Upper lobe of left lung (tissue), 6 donors: Measurements from ENCODE around the gene GSG1L. TPM values are rescaled to one million over a fixed set of nuclear protein-coding genes. Genes with fewer than 3 reads are reported as not detected.

Experiments
- ATAC-seq, 2 donors: fragments of 200-7000 bp; cut with Tn5 transposase; one replicate each; pipeline ENCODE4 v1.9.1; 2022; ENCODE audit warnings: mild to moderate bottlenecking in 2 of 2, moderate library complexity in 2 of 2; ENCODE audit not compliant: low FRiP score in 2 of 2
- DNase-seq, 2 donors: peaks; one replicate each; pipeline ENCODE4 v3.0.0-alpha.2; 2019 to 2020
- H3K27ac ChIP-seq, 4 donors: fragments of 200-600 bp; sonication (generic); one replicate each; pipeline ENCODE4 v1.5.1; 2016 to 2019
- H3K27me3 ChIP-seq, 4 donors: fragments of 200-600 bp; sonication (generic); one replicate each; pipeline ENCODE4 v1.5.1; 2017 to 2019
- H3K36me3 ChIP-seq, 4 donors: fragments of 200-600 bp; sonication (generic); one replicate each; pipeline ENCODE4 v1.5.1; 2016 to 2019
- H3K4me1 ChIP-seq, 4 donors: fragments of 200-600 bp; sonication (generic); one replicate each; pipeline ENCODE4 v1.5.1; 2018 to 2019
- H3K4me3 ChIP-seq, 4 donors: fragments of 200-600 bp; sonication (generic); one replicate each; pipeline ENCODE4 v1.5.1; 2017 to 2019; ENCODE audit warnings: mild to moderate bottlenecking in 2 of 4, moderate library complexity in 1 of 4
- H3K9me3 ChIP-seq, 4 donors: fragments of 200-600 bp; sonication (generic); one replicate each; pipeline ENCODE4 v1.5.1; 2018 to 2019
- CTCF ChIP-seq, 6 experiments: fragments of 450-650 bp in 4 of 6; fragments of 200-600 bp in 2 of 6; sonication (generic) in 2 of 6; IDR thresholded peaks; one replicate each; pipeline ENCODE4 v1.5.1; 2016 to 2019; ENCODE audit warnings: antibody characterized with exemption in 6 of 6
- EP300 ChIP-seq, 4 donors: sonication (generic); formaldehyde crosslinking; IDR thresholded peaks; one replicate each; pipeline ENCODE4 v1.5.1; 2017; ENCODE audit warnings: antibody characterized with exemption in 4 of 4, control low read depth in 2 of 4
- POLR2A ChIP-seq, 4 donors: fragments of 450-650 bp; IDR thresholded peaks; one replicate each; pipeline ENCODE4 v1.5.1; 2016 to 2017; ENCODE audit warnings: antibody characterized with exemption in 4 of 4, mild to moderate bottlenecking in 2 of 4
- POLR2AphosphoS5 ChIP-seq, 2 donors: sonication (generic); formaldehyde crosslinking; IDR thresholded peaks; one replicate each; pipeline ENCODE4 v1.5.1; 2017; ENCODE audit warnings: antibody characterized with exemption in 2 of 2
- WGBS, 2 donors: methylation state at CpG; one replicate each; pipeline ENCODE4 v1.1.5; 2017 to 2018; 5-methylcytosine and 5-hydroxymethylcytosine counted together
- total RNA-seq, 6 donors: library from RNA; depleted of rRNA in 4 of 6; stranded (reverse); fragments of >200 nt in 4 of 6; gene quantifications; one replicate each; pipeline versions ENCODE4 v1.1.0 to v1.2.1, GENCODE V29; 2016 to 2021
- donor health status: DM: no; HTN: no; CAD: no; lungs with moderate emphysema.
- donor health status: DM: no; HTN: yes; CAD: no; lungs with severe emphysema.

The GSG1L gene
- total RNA-seq, 6 donors from 2014 or later: 2.2 TPM; not detected in 5

GRCh38 chr16:27752241-27752640, 311.3 kb downstream of the GSG1L start:
- WGBS, 2 donors: 91 to 96% methylated on average over 4 of the region's 4 CpGs
- peaks cover 0 to 51% (median 14%) of the 10 kb centered on the region in 4 donors for H3K36me3 ChIP-seq
- TF ChIP-seq CTCF (IDR thresholded peaks at IDR 0.05): no peak
- TF ChIP-seq POLR2A (IDR thresholded peaks at IDR 0.05): no peak
- TF ChIP-seq EP300 (IDR thresholded peaks at IDR 0.05): no peak
- no peak for TF ChIP-seq POLR2AphosphoS5 (IDR thresholded peaks at IDR 0.05)
- no peak for ATAC-seq
- peaks cover 0 to 3% (median 0%) of the 10 kb centered on the region in 4 donors for H3K4me1 ChIP-seq
- DNase-seq: no peak
- no peak overlapping the region for H3K4me3 ChIP-seq
- H3K27me3 ChIP-seq: no peaks in the 10 kb centered on the region
- no peak overlapping the region for H3K27ac ChIP-seq
- H3K9me3 ChIP-seq: no peaks in the 10 kb centered on the region

- H3K27ac ChIP-seq: no peak overlapping the region
These were observed 311.8 kb downstream of the GSG1L start for GRCh38 chr16:27751676-27752075.

GRCh38 chr16:27751233-27751632, 312.3 kb downstream of the GSG1L start:
- no peaks in the 10 kb centered on the region for H3K9me3 ChIP-seq
- TF ChIP-seq POLR2A (IDR thresholded peaks at IDR 0.05) (no peak), POLR2AphosphoS5 (IDR thresholded peaks at IDR 0.05) (no peak)
- no peak overlapping the region for H3K27ac ChIP-seq
- peaks cover 0 to 3% (median 0%) of the 10 kb centered on the region in 4 donors for H3K4me1 ChIP-seq
- H3K27me3 ChIP-seq: no peaks in the 10 kb centered on the region
- H3K36me3 ChIP-seq: peaks cover 0 to 46% (median 14%) of the 10 kb centered on the region in 4 donors
- H3K4me3 ChIP-seq: no peak overlapping the region
- ATAC-seq: no peak
- DNase-seq: no peak
- whole genome bisulfite sequencing, 2 donors: 80 to 91% methylated on average over 2 to 4 of the region's 4 CpGs

More at GRCh38 chr16:27751676-27752075, 311.8 kb downstream of the GSG1L start:
- Histone ChIP-seq H3K27me3 (no peaks in the 10 kb centered on the region), H3K4me1 (peaks cover 0 to 3% (median 0%) of the 10 kb centered on the region in 4 donors), H3K9me3 (no peaks in the 10 kb centered on the region), H3K36me3 (peaks cover 0 to 50% (median 14%) of the 10 kb centered on the region in 4 donors), H3K4me3 (no peak overlapping the region)
- WGBS, 2 donors: 82 to 85% methylated on average over 9 of the region's 9 CpGs
- ATAC-seq (no peak), DNase-seq (no peak)
- TF ChIP-seq POLR2A (IDR thresholded peaks at IDR 0.05): no peak
- no peak for TF ChIP-seq EP300 (IDR thresholded peaks at IDR 0.05)
- TF ChIP-seq CTCF (IDR thresholded peaks at IDR 0.05): no peak
- no peak for TF ChIP-seq POLR2AphosphoS5 (IDR thresholded peaks at IDR 0.05)

- no peaks in the 10 kb centered on the region for H3K27me3 ChIP-seq
- no peak for DNase-seq
- no peak for ATAC-seq
These were observed 313.6 kb downstream of the GSG1L start for GRCh38 chr16:27749946-27750345.

GRCh38 chr16:27749547-27749875, 314.0 kb downstream of the GSG1L start:
- Histone ChIP-seq H3K36me3 (peaks cover 0 to 33% (median 8%) of the 10 kb centered on the region in 4 donors), H3K4me1 (peaks cover 0 to 3% (median 0%) of the 10 kb centered on the region in 4 donors), H3K4me3 (no peak overlapping the region), H3K27me3 (no peaks in the 10 kb centered on the region), H3K27ac (no peak overlapping the region), H3K9me3 (no peaks in the 10 kb centered on the region)
- 91 to 96% methylated on average over 13 to 16 of the region's 16 CpGs for WGBS, 2 donors
- no peak for DNase-seq
- no peak for ATAC-seq
- TF ChIP-seq EP300 (IDR thresholded peaks at IDR 0.05): no peak
- no peak for TF ChIP-seq CTCF (IDR thresholded peaks at IDR 0.05)
- no peak for TF ChIP-seq POLR2A (IDR thresholded peaks at IDR 0.05)
- TF ChIP-seq POLR2AphosphoS5 (IDR thresholded peaks at IDR 0.05): no peak

More at GRCh38 chr16:27749946-27750345, 313.6 kb downstream of the GSG1L start:
- Histone ChIP-seq H3K36me3 (peaks cover 0 to 37% (median 10%) of the 10 kb centered on the region in 4 donors), H3K4me1 (peaks cover 0 to 3% (median 0%) of the 10 kb centered on the region in 4 donors), H3K4me3 (no peak overlapping the region), H3K9me3 (no peaks in the 10 kb centered on the region), H3K27ac (no peak overlapping the region)
- TF ChIP-seq POLR2AphosphoS5 (IDR thresholded peaks at IDR 0.05) (no peak), POLR2A (IDR thresholded peaks at IDR 0.05) (no peak), EP300 (IDR thresholded peaks at IDR 0.05) (no peak), CTCF (IDR thresholded peaks at IDR 0.05) (no peak)
- 95 to 98% methylated on average over 16 of the region's 16 CpGs for whole genome bisulfite sequencing, 2 donors
